ENCODE data around the gene RCOR1.

GRCh38 chr14:102757646-102758045 lies 165.2 kb downstream of the RCOR1 start:
- TF ChIP-seq CTCF (IDR thresholded peaks at IDR 0.05) (no peak), EP300 (IDR thresholded peaks at IDR 0.05) (no peak)

All from upper lobe of left lung (tissue), 4 donors.